RWPE2 (cell line): ENCODE results near the gene CLIC4.

Source experiments
- ATAC-seq: fragments of 200-7000 bp; cut with Tn5 transposase; 3 replicates; pipeline ENCODE4 v1.9.1; 2021; ENCODE audit warnings: low read depth
- DNase-seq: peaks from one replicate; pipeline ENCODE4 v3.0.0-alpha.2; 2020; ENCODE audit warnings: low spot score
- H3K27ac ChIP-seq: fragments of 450-650 bp; 2 replicates; pipeline ENCODE4 v1.5.1; 2017; ENCODE audit warnings: mild to moderate bottlenecking; ENCODE audit not compliant: poor library complexity, severe bottlenecking
- H3K27me3 ChIP-seq: fragments of 250-450 bp; sonication (Bioruptor Pico); 2 replicates; pipeline ENCODE4 v1.5.1; 2021; ENCODE audit warnings: mild to moderate bottlenecking, moderate library complexity; ENCODE audit not compliant: insufficient read depth, poor library complexity, severe bottlenecking
- H3K36me3 ChIP-seq: fragments of 250-450 bp; sonication (Bioruptor Pico); 2 replicates; pipeline ENCODE4 v1.5.1; 2020; ENCODE audit warnings: low read depth, mild to moderate bottlenecking, moderate library complexity
- H3K4me1 ChIP-seq: fragments of 250-450 bp; sonication (Bioruptor Pico); 2 replicates; pipeline ENCODE4 v1.5.1; 2021; ENCODE audit warnings: mild to moderate bottlenecking, moderate library complexity; ENCODE audit not compliant: insufficient read depth, poor library complexity, severe bottlenecking
- H3K4me3 ChIP-seq: fragments of 250-450 bp; sonication (Bioruptor Pico); 2 replicates; pipeline ENCODE4 v1.5.1; 2021; ENCODE audit warnings: mild to moderate bottlenecking, moderate library complexity; ENCODE audit not compliant: severe bottlenecking
- H3K9me3 ChIP-seq: fragments of 250-450 bp; sonication (Bioruptor Pico); 2 replicates; pipeline ENCODE4 v1.5.1; 2021; ENCODE audit warnings: mild to moderate bottlenecking, moderate library complexity; ENCODE audit not compliant: severe bottlenecking
- TF ChIP-seq, protein P1 (sequence below): fragments of 450-650 bp; IDR thresholded peaks from one replicate; pipeline ENCODE4 v1.5.1; 2017; ENCODE audit warnings: mild to moderate bottlenecking, moderate library complexity; ENCODE audit not compliant: poor library complexity, severe bottlenecking

The CLIC4 gene

DNA sequence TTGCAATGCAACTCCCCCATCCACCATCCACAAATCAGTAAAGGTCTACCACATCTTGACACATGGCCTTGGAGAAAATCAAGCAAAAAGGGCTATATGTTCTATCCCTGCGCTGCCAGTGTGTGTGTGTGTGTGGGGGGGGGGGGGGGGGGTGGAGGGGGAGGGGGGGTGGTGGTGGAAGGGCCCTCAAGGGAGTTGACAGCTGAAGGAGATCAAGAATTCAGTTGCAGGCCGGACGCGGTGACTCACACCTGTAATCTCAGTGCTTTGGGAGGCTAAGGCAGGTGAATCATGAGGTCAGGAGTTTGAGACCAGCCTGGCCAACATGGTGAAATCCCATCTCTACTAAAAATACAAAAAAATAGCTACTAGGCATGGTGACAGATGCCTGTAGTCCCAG lies 37.6 kb upstream of the CLIC4 start:
- ATAC-seq (no peak), DNase-seq (no peak)
- H3K4me3 ChIP-seq: no peak overlapping the region
- peak overlapping the region; percentile 74 for H3K27ac ChIP-seq
- no peaks in the 10 kb centered on the region for H3K9me3 ChIP-seq
- TF ChIP-seq, protein P1, sequence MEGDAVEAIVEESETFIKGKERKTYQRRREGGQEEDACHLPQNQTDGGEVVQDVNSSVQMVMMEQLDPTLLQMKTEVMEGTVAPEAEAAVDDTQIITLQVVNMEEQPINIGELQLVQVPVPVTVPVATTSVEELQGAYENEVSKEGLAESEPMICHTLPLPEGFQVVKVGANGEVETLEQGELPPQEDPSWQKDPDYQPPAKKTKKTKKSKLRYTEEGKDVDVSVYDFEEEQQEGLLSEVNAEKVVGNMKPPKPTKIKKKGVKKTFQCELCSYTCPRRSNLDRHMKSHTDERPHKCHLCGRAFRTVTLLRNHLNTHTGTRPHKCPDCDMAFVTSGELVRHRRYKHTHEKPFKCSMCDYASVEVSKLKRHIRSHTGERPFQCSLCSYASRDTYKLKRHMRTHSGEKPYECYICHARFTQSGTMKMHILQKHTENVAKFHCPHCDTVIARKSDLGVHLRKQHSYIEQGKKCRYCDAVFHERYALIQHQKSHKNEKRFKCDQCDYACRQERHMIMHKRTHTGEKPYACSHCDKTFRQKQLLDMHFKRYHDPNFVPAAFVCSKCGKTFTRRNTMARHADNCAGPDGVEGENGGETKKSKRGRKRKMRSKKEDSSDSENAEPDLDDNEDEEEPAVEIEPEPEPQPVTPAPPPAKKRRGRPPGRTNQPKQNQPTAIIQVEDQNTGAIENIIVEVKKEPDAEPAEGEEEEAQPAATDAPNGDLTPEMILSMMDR: no peak
- H3K4me1 ChIP-seq: peaks cover 16% of the 10 kb centered on the region
- H3K27me3 ChIP-seq: no peaks in the 10 kb centered on the region
- H3K36me3 ChIP-seq: no peaks in the 10 kb centered on the region

- DNase-seq (no peak), ATAC-seq (no peak)
- no peak overlapping the region for H3K4me3 ChIP-seq
- no peaks in the 10 kb centered on the region for H3K36me3 ChIP-seq
- H3K27ac ChIP-seq: no peak overlapping the region
- H3K27me3 ChIP-seq: no peaks in the 10 kb centered on the region
- peaks cover 26% of the 10 kb centered on the region for H3K4me1 ChIP-seq
- TF ChIP-seq, protein P1: no peak
- no peaks in the 10 kb centered on the region for H3K9me3 ChIP-seq
These were observed 36.3 kb upstream of the CLIC4 start for GRCh38 chr1:24708938-24709337.

DNA sequence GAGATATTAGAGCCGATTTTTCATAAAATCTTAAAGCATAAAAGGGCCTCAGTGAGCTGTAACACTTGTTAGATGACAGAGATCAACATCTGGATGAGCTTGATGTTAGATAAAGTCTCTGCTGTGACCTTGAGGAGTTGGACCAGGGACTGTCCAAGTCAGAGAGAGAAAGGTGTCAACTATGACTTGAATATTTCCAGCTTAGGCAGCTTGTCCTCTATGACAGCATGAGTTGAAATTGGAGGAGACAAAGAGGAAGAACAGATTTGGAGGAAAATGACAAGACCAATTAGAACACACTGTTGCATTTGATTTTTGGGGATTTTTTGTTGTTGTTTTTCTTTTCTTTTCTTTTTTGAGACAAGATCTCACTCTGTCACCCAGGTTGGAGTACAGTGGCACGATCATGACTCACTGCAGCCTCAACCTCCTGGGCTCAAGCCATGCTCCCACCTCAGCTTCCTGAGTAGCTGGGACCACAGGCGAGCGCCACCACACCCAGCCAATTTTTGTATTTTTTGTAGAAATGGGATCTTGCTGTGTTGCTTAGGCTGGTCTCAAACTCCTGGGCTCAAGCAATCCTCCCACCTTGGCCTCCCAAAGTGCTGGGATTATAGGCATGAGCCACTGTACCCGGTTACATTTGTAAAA lies 35.3 kb upstream of the CLIC4 start:
- Histone ChIP-seq H3K27me3 (no peaks in the 10 kb centered on the region), H3K27ac (no peak overlapping the region), H3K9me3 (no peaks in the 10 kb centered on the region), H3K36me3 (no peaks in the 10 kb centered on the region), H3K4me1 (peaks cover 20% of the 10 kb centered on the region), H3K4me3 (no peak overlapping the region)
- ATAC-seq (no peak), DNase-seq (no peak)
- TF ChIP-seq, protein P1: no peak

DNA sequence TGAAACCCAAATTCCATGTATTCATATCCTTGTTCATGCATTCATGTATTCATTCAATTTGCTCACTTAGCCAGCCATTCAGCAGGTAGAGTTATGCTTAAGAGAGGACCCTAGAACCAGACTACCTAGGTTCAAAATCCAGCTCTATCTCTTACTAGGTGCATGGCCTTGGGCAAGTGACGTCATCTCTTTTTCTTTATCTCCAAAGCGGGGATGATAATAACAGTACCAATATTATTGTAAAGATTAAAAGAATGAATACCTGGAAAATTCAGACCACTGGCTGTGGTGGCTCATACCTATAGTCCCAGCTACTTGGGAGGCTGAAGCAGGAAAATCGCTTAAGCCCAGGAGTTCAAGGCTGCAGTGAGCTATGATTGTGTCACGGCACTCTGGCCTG lies 33.9 kb upstream of the CLIC4 start:
- no peak for ATAC-seq
- Histone ChIP-seq H3K27me3 (no peaks in the 10 kb centered on the region), H3K4me3 (no peak overlapping the region), H3K9me3 (no peaks in the 10 kb centered on the region), H3K27ac (no peak overlapping the region), H3K4me1 (peaks cover 10% of the 10 kb centered on the region), H3K36me3 (no peaks in the 10 kb centered on the region)
- TF ChIP-seq, protein P1: no peak
- DNase-seq: no peak

- H3K4me1 ChIP-seq: peaks cover 10% of the 10 kb centered on the region
- TF ChIP-seq, protein P1: no peak
- H3K4me3 ChIP-seq: no peak overlapping the region
- ATAC-seq: peak; percentile 72
- no peaks in the 10 kb centered on the region for H3K36me3 ChIP-seq
- no peak for DNase-seq
- H3K27ac ChIP-seq: peak overlapping the region; percentile 72
- H3K27me3 ChIP-seq: no peaks in the 10 kb centered on the region
- H3K9me3 ChIP-seq: no peaks in the 10 kb centered on the region
These were observed 32.1 kb upstream of the CLIC4 start for GRCh38 chr1:24713176-24713575.
